Measurements from ENCODE around the gene PSMB4.
"Not testable (repeated sequence)": the region's sequence is repeated elsewhere in the genome, so short reads cannot be mapped to it uniquely, and the experiment has no call there.

The PSMB4 gene

GRCh38 chr1:151386002-151386401, 13.4 kb upstream of the PSMB4 start:
- DNase-seq (ENCODE audit: low read depth in 2 of 2) = no peak

GRCh38 chr1:151390221-151391078, 8.9 kb upstream of the PSMB4 start:
- not testable (repeated sequence) for DNase-seq (ENCODE audit: low read depth in 2 of 2)

GRCh38 chr1:151391079-151391563, 8.3 kb upstream of the PSMB4 start:
- DNase-seq (ENCODE audit: low read depth in 2 of 2) = no peak

- DNase-seq (ENCODE audit: low read depth in 2 of 2) = no peak
These were observed 5.8 kb upstream of the PSMB4 start for GRCh38 chr1:151393583-151393982.

GRCh38 chr1:151396265-151396664, 3.1 kb upstream of the PSMB4 start:
- DNase-seq (ENCODE audit: low read depth in 2 of 2) = not testable (repeated sequence)

GRCh38 chr1:151401125-151401788, 1.9 kb downstream of the PSMB4 start:
- no peak for DNase-seq (ENCODE audit: low read depth in 2 of 2)

- no peak for DNase-seq (ENCODE audit: low read depth in 2 of 2)
These were observed 2.5 kb downstream of the PSMB4 start for GRCh38 chr1:151401860-151402259.

GRCh38 chr1:151402764-151403163, 3.4 kb downstream of the PSMB4 start:
- DNase-seq (ENCODE audit: low read depth in 2 of 2) = no peak

GRCh38 chr1:151403612-151404011, 4.2 kb downstream of the PSMB4 start:
- no peak for DNase-seq (ENCODE audit: low read depth in 2 of 2)

GRCh38 chr1:151405187-151405951, 6.0 kb downstream of the PSMB4 start:
- DNase-seq (ENCODE audit: low read depth in 2 of 2) = no peak

GRCh38 chr1:151406176-151406575, 6.8 kb downstream of the PSMB4 start:
- DNase-seq (ENCODE audit: low read depth in 2 of 2) = no peak

GRCh38 chr1:151407304-151407703, 7.9 kb downstream of the PSMB4 start:
- no peak for DNase-seq (ENCODE audit: low read depth in 2 of 2)

- no peak for DNase-seq (ENCODE audit: low read depth in 2 of 2)
These were observed 9.5 kb downstream of the PSMB4 start for GRCh38 chr1:151408891-151409290.

- DNase-seq (ENCODE audit: low read depth in 2 of 2) = no peak
These were observed 12.5 kb downstream of the PSMB4 start for GRCh38 chr1:151411884-151412283.

GRCh38 chr1:151416231-151416630, 16.9 kb downstream of the PSMB4 start:
- DNase-seq (ENCODE audit: low read depth in 2 of 2) = no peak

- DNase-seq (ENCODE audit: low read depth in 2 of 2) = no peak
These were observed 18.7 kb downstream of the PSMB4 start for GRCh38 chr1:151418081-151418480.

- no peak for DNase-seq (ENCODE audit: low read depth in 2 of 2)
These were observed 20.4 kb downstream of the PSMB4 start for GRCh38 chr1:151419819-151420218.

- no peak for DNase-seq (ENCODE audit: low read depth in 2 of 2)
These were observed 25.7 kb downstream of the PSMB4 start for GRCh38 chr1:151425103-151425502.

GRCh38 chr1:151428068-151428467, 28.7 kb downstream of the PSMB4 start:
- no peak for DNase-seq (ENCODE audit: low read depth in 2 of 2)

GRCh38 chr1:151433827-151434226, 34.5 kb downstream of the PSMB4 start:
- DNase-seq (ENCODE audit: low read depth in 2 of 2) = not testable (repeated sequence)

- no peak for DNase-seq (ENCODE audit: low read depth in 2 of 2)
These were observed 35.8 kb downstream of the PSMB4 start for GRCh38 chr1:151435174-151435573.

- DNase-seq (ENCODE audit: low read depth in 2 of 2) = no peak
These were observed 37.6 kb downstream of the PSMB4 start for GRCh38 chr1:151436985-151437384.

Measured in stimulated activated CD4-positive, alpha-beta T cell treated with anti-CD3 and anti-CD28 coated beads, Interleukin-15, amount 100 ng/mL, for 48 hours (primary cell).